HEK293T (cell line): Measurements from ENCODE around the gene KCNMA1.

ENCODE experiments used
- ARNT ChIP-seq: fragments of 450-650 bp; IDR thresholded peaks from 2 replicates; pipeline ENCODE4 v1.6.1; 2017; ENCODE audit warnings: mild to moderate bottlenecking
- CTBP1 ChIP-seq: fragments of 450-650 bp; IDR thresholded peaks from 2 replicates; pipeline ENCODE4 v1.6.1; 2016; ENCODE audit warnings: borderline replicate concordance
- SP1 ChIP-seq: fragments of 450-650 bp; IDR thresholded peaks from 2 replicates; pipeline ENCODE4 v1.6.1; 2017
- SUZ12 ChIP-seq: fragments of 450-650 bp; IDR thresholded peaks from 2 replicates; pipeline ENCODE4 v1.6.1; 2016; ENCODE audit warnings: mild to moderate bottlenecking

GRCh38 chr10:77686096-77686495 is 48.5 kb upstream of the KCNMA1 start:
- TF ChIP-seq SP1 (no peak), ARNT (no peak), CTBP1 (no peak), SUZ12 (no peak)
